Sigmoid colon (tissue), 4 donors: ENCODE results near the gene METTL2A.
"Not testable (repeated sequence)": the region's sequence is repeated elsewhere in the genome, so short reads cannot be mapped to it uniquely, and the experiment has no call there.

ENCODE experiments used
- POLR2A ChIP-seq, 2 donors: fragments of 450-650 bp; IDR thresholded peaks; one replicate each; pipeline ENCODE4 v1.6.1; 2016; ENCODE audit warnings: antibody characterized with exemption in 2 of 2, mild to moderate bottlenecking in 2 of 2, moderate library complexity in 2 of 2
- POLR2AphosphoS5 ChIP-seq, 4 donors: sonication (generic); formaldehyde crosslinking; IDR thresholded peaks; one replicate each; pipeline ENCODE4 v1.6.1; 2017; ENCODE audit warnings: antibody characterized with exemption in 4 of 4
- TF ChIP-seq, protein P1 (sequence below), 4 experiments: fragments of 450-650 bp in 3 of 4; fragments of 200-600 bp in 1 of 4; IDR thresholded peaks; one replicate each; pipeline ENCODE4 v1.5.1; 2016 to 2019; ENCODE audit warnings: antibody characterized with exemption in 4 of 4, mild to moderate bottlenecking in 3 of 4, moderate library complexity in 2 of 4

DNA sequence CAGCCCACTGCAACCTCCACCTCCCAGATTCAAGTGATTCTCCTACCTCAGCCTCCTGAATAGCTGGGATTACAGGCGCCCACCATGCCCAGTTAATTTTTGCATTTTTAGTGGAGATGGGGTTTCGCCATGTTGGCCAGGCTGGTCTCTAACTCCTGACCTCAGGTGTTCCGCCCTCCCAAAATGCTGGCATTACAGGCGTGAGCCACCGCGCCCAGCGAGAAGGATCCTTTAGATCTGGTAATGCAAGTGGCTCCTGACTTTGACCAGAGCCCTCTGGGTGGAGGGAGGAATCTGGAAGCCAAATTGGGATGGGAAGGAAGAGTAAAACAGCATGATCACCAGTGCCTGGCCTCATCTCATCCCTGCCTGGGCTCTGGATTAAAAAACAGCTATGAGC lies 41.6 kb downstream of the METTL2A start:
- TF ChIP-seq, protein P1, sequence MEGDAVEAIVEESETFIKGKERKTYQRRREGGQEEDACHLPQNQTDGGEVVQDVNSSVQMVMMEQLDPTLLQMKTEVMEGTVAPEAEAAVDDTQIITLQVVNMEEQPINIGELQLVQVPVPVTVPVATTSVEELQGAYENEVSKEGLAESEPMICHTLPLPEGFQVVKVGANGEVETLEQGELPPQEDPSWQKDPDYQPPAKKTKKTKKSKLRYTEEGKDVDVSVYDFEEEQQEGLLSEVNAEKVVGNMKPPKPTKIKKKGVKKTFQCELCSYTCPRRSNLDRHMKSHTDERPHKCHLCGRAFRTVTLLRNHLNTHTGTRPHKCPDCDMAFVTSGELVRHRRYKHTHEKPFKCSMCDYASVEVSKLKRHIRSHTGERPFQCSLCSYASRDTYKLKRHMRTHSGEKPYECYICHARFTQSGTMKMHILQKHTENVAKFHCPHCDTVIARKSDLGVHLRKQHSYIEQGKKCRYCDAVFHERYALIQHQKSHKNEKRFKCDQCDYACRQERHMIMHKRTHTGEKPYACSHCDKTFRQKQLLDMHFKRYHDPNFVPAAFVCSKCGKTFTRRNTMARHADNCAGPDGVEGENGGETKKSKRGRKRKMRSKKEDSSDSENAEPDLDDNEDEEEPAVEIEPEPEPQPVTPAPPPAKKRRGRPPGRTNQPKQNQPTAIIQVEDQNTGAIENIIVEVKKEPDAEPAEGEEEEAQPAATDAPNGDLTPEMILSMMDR (IDR thresholded peaks at IDR 0.05): not testable (repeated sequence)
- TF ChIP-seq POLR2A, POLR2AphosphoS5 (IDR thresholded peaks at IDR 0.05): not testable (repeated sequence)
